Peyer's patch (tissue), 4 donors: Measurements from ENCODE around the gene SH3GLB1. TPM values are rescaled to one million over a fixed set of nuclear protein-coding genes. Genes with fewer than 3 reads are reported as not detected.

Experiments
- DNase-seq, 3 donors: peaks; one replicate each; pipeline ENCODE4 v3.0.0-alpha.2; 2017 to 2019
- H3K27ac ChIP-seq, 4 donors: fragments of 200-600 bp; sonication (generic); one replicate each; pipeline ENCODE4 v1.5.1; 2016 to 2019
- H3K27me3 ChIP-seq, 2 donors: fragments of 200-600 bp; sonication (generic); one replicate each; pipeline ENCODE4 v1.5.1; 2019
- H3K36me3 ChIP-seq, 3 donors: fragments of 200-600 bp; sonication (generic); one replicate each; pipeline ENCODE4 v1.5.1; 2016 to 2019
- H3K4me1 ChIP-seq, 4 donors: fragments of 200-600 bp; sonication (generic); one replicate each; pipeline ENCODE4 v1.5.1; 2016 to 2019
- H3K4me3 ChIP-seq, 4 donors: fragments of 200-600 bp; sonication (generic); 1 replicate in 3 of 4; 2 replicates in 1 of 4; pipeline ENCODE4 v1.5.1; 2016 to 2019; ENCODE audit warnings: mild to moderate bottlenecking in 1 of 4
- H3K9me3 ChIP-seq, 4 donors: fragments of 200-600 bp; sonication (generic); one replicate each; pipeline ENCODE4 v1.5.1; 2016 to 2019; ENCODE audit warnings: mild to moderate bottlenecking in 1 of 4
- POLR2A ChIP-seq, 2 donors: fragments of 450-650 bp; IDR thresholded peaks; one replicate each; pipeline ENCODE4 v1.5.1; 2017; ENCODE audit warnings: antibody characterized with exemption in 2 of 2, mild to moderate bottlenecking in 2 of 2, moderate library complexity in 2 of 2
- total RNA-seq, 4 donors: library from RNA; depleted of rRNA; stranded (reverse); fragments of >200 nt; gene quantifications; one replicate each; pipeline ENCODE4 v1.1.0, GENCODE V29; 2016
- TF ChIP-seq, protein P1 (sequence below), 6 experiments: fragments of 450-650 bp in 4 of 6; fragments of 200-600 bp in 2 of 6; sonication (generic) in 1 of 6; IDR thresholded peaks; one replicate each; pipeline ENCODE4 v1.5.1; 2017 to 2019; ENCODE audit warnings: antibody characterized with exemption in 6 of 6, mild to moderate bottlenecking in 3 of 6, moderate library complexity in 1 of 6

Gene SH3GLB1
- total RNA-seq, 4 donors from 2014 or later = 42.2 to 62.7 (median 45.9) TPM

DNA sequence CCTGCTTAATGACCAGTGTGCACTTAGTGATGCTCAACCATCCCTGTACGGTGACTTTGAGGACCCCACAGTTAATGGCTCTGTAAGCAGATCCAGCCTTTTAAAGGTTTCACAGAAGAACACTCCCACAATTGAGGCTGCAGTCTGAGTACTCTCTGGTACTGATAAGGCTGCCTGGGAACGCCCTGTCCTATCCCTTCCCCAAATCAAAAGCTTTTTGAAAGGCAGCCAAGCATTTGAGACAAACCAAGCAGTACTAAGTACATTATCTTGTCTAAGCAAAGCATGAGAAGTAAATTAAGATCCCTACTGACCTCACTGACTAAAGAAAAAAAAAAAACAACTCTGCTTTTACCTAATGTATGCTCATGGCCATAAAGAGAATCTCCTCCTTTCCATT, 60.7 kb downstream of the SH3GLB1 start:
- no peak overlapping the region for H3K4me3 ChIP-seq
- no peak overlapping the region for H3K27ac ChIP-seq
- H3K4me1 ChIP-seq = peaks cover 0 to 2% (median 0%) of the 10 kb centered on the region in 4 donors
- no peak for DNase-seq
- TF ChIP-seq, protein P1, sequence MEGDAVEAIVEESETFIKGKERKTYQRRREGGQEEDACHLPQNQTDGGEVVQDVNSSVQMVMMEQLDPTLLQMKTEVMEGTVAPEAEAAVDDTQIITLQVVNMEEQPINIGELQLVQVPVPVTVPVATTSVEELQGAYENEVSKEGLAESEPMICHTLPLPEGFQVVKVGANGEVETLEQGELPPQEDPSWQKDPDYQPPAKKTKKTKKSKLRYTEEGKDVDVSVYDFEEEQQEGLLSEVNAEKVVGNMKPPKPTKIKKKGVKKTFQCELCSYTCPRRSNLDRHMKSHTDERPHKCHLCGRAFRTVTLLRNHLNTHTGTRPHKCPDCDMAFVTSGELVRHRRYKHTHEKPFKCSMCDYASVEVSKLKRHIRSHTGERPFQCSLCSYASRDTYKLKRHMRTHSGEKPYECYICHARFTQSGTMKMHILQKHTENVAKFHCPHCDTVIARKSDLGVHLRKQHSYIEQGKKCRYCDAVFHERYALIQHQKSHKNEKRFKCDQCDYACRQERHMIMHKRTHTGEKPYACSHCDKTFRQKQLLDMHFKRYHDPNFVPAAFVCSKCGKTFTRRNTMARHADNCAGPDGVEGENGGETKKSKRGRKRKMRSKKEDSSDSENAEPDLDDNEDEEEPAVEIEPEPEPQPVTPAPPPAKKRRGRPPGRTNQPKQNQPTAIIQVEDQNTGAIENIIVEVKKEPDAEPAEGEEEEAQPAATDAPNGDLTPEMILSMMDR (IDR thresholded peaks at IDR 0.05) = no peak
- TF ChIP-seq POLR2A (IDR thresholded peaks at IDR 0.05) = no peak
- no peaks in the 10 kb centered on the region for H3K27me3 ChIP-seq
- H3K36me3 ChIP-seq = no peaks in the 10 kb centered on the region
- no peaks in the 10 kb centered on the region for H3K9me3 ChIP-seq

DNA sequence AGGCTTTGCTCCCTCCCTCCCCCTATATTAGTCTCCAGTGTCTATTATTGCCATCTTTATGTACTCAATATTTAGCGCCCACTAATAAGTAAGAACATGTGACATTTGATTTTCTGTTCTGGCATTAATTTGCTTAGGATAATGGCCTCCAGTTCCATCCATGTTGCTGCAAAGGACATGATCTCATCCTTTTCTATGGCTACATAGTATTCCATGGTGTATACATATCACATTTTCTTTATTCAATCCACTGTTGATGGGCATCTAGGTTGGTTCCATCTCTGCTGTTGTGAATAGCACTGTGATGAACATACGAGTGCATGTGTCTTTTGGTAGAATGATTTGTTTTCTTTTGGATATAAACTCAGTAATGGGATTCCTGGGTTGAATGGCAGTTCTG, 61.3 kb downstream of the SH3GLB1 start:
- TF ChIP-seq POLR2A (IDR thresholded peaks at IDR 0.05) = no peak
- TF ChIP-seq, protein P1 (IDR thresholded peaks at IDR 0.05) = no peak
- Histone ChIP-seq H3K4me1 (peaks cover 0 to 2% (median 0%) of the 10 kb centered on the region in 4 donors), H3K27me3 (no peaks in the 10 kb centered on the region), H3K27ac (no peak overlapping the region), H3K36me3 (no peaks in the 10 kb centered on the region), H3K4me3 (no peak overlapping the region), H3K9me3 (no peaks in the 10 kb centered on the region)
- DNase-seq = no peak

DNA sequence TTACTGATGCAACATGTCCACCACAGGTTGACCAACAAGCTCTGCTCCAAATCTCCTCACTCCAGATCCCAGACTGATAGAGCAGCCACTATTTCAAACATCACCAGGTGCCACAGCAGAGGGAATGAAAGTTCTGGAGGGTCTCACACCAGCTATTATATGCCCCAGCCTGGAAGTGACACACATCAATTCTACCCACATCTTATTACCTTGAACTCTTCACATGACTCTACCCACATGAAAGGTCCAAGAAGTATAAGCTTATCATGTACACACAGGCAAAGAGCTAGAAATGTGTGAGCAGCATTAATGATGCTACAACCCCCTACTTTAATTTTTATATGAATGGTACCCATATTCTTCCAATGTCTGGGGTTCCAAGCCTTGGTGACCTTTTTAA, 64.2 kb downstream of the SH3GLB1 start:
- no peaks in the 10 kb centered on the region for H3K9me3 ChIP-seq
- DNase-seq = no peak
- TF ChIP-seq POLR2A (IDR thresholded peaks at IDR 0.05) = no peak
- H3K4me1 ChIP-seq = peaks cover 0 to under 1% (median 0%) of the 10 kb centered on the region in 4 donors
- H3K27ac ChIP-seq = no peak overlapping the region
- H3K27me3 ChIP-seq = no peaks in the 10 kb centered on the region
- no peak overlapping the region for H3K4me3 ChIP-seq
- H3K36me3 ChIP-seq = no peaks in the 10 kb centered on the region

DNA sequence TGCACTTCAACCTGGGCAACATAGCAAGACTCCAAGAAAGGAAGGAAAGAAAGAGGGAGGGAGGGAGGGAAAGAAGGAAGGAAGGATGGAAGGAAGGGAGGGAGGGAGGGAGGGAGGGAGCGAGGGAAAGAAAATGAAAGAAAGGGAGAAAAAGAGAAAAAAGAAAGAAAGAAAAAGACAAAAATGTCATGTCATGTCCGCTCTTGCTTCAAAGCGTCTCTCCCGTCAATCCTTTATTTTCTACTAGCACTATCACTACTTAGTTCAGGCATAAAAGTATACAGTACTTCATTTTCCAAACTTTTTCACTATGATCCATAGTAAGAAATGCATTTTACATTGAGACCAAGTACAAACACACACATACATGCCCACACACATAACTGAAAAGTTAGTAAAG, 64.7 kb downstream of the SH3GLB1 start:
- H3K4me1 ChIP-seq = peaks cover 0 to 6% (median under 1%) of the 10 kb centered on the region in 4 donors
- DNase-seq = no peak
- H3K4me3 ChIP-seq = no peak overlapping the region
- TF ChIP-seq, protein P1 (IDR thresholded peaks at IDR 0.05) = no peak
- no peak for TF ChIP-seq POLR2A (IDR thresholded peaks at IDR 0.05)
- no peaks in the 10 kb centered on the region for H3K36me3 ChIP-seq
- no peaks in the 10 kb centered on the region for H3K27me3 ChIP-seq
- no peak overlapping the region for H3K27ac ChIP-seq
- no peaks in the 10 kb centered on the region for H3K9me3 ChIP-seq

DNA sequence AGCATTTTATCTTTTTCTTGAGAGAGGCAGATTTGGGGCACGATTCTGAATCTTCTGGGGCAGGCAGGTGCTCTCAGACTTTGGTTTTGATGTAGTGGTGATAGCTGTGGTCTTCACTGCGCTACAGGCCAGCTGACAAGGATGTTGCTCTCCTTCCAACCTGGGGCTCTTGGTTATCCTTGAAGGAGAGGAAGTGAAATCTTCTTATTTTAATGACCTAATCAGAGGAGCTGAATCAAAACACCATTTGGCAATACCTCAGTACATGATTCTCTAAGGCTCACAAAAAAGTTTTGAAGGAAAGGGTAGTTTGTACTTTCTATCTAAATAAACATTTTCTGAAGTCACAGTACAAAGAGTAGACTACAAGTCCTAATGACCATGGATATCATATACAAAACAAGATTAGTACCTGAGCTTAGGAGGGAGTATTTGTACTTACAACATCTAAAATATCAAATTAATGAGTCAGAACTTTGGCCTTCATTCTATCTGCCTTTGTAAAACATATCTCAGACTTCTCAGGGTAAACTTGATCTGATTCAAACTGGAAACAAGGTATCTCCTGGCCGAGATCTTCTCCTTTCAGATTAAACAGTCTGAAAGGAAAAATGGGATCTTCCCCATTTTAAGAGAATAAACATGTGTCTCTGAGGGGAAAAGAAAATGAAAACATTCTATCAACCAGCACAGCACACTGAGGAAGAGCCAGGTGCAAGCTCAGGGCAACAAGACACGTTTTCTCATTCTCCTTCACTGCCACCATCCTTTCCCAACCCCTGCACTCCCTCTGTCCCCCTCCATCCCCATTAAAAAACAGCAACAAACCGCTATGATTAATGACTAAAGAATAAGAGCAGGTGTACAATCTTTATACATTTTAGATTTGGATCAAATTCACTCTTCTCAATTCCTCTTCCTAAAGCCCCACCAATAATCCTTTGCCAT, 69.2 kb downstream of the SH3GLB1 start:
- TF ChIP-seq POLR2A (IDR thresholded peaks at IDR 0.05) = no peak
- TF ChIP-seq, protein P1 (IDR thresholded peaks at IDR 0.05) = no peak

More for the DNA sequence above, 69.2 kb downstream of the SH3GLB1 start:
- H3K27me3 ChIP-seq = no peaks in the 10 kb centered on the region
- peak overlapping the region in 1 of 4 donors; percentile 3 for H3K27ac ChIP-seq
- H3K9me3 ChIP-seq = no peaks in the 10 kb centered on the region
- H3K36me3 ChIP-seq = no peaks in the 10 kb centered on the region
- DNase-seq = no peak
- H3K4me3 ChIP-seq = no peak overlapping the region
- H3K4me1 ChIP-seq = peaks cover 0 to 9% (median 1%) of the 10 kb centered on the region in 4 donors
